Muscle of leg (tissue), 11 donors: ENCODE results near the gene IGF1R. TPM values are rescaled to one million over a fixed set of nuclear protein-coding genes. Genes with fewer than 3 reads are reported as not detected.

Experiments used
- DNase-seq: peaks from one replicate; pipeline ENCODE4 v3.0.0; 2013
- H3K27ac ChIP-seq: one replicate; pipeline ENCODE4 v1.5.1; 2013; ENCODE audit warnings: mild to moderate bottlenecking, low read length, control low read depth
- H3K27me3 ChIP-seq: one replicate; pipeline ENCODE4 v1.6.1; 2013; ENCODE audit warnings: low read length; ENCODE audit not compliant: control insufficient read depth, insufficient read depth
- H3K36me3 ChIP-seq: one replicate; pipeline ENCODE4 v1.6.1; 2013; ENCODE audit warnings: low read length; ENCODE audit not compliant: control insufficient read depth, insufficient read depth
- H3K4me1 ChIP-seq: one replicate; pipeline ENCODE4 v1.6.1; 2013; ENCODE audit warnings: low read length; ENCODE audit not compliant: control insufficient read depth, insufficient read depth
- H3K4me3 ChIP-seq: one replicate; pipeline ENCODE4 v1.5.1; 2013; ENCODE audit warnings: low read length, control low read depth
- H3K9me3 ChIP-seq: replicated peaks from 2 replicates; pipeline ENCODE4 v1.6.1; 2013; ENCODE audit warnings: low read depth, low read length; ENCODE audit not compliant: control insufficient read depth
- WGBS: methylation state at CpG from one replicate; pipeline ENCODE4 v1.1.5; 2013; ENCODE audit warnings: missing lambda C conversion rate; ENCODE audit not compliant: insufficient coverage; 5-methylcytosine and 5-hydroxymethylcytosine counted together
- polyA plus RNA-seq, 8 donors: library from polyadenylated mRNA; unstranded; fragments of 120-200 nt; gene quantifications; one replicate each; pipeline versions ENCODE4 v1.2.1 to v1.2.3, GENCODE V29; 2013; ENCODE audit warnings: inconsistent platforms in 1 of 8, low replicate concordance in 1 of 8; ENCODE audit not compliant: insufficient read length in 8 of 8, insufficient read depth in 1 of 8
- total RNA-seq: library from RNA; stranded (reverse); fragments of 120-200 nt; gene quantifications from one replicate; pipeline ENCODE4 v1.2.4, GENCODE V29; 2013

The IGF1R gene
- total and polyA plus RNA-seq, 9 donors: 13.0 to 19.7 (median 18.3) TPM

GRCh38 chr15:98733098-98733497, 84.8 kb downstream of the IGF1R start:
- no peaks in the 10 kb centered on the region for H3K27me3 ChIP-seq
- no peak overlapping the region for H3K27ac ChIP-seq
- no peaks in the 10 kb centered on the region for H3K9me3 ChIP-seq
- H3K4me1 ChIP-seq: peaks cover 28% of the 10 kb centered on the region
- WGBS: 91% methylated on average over 4 of the region's 5 CpGs
- no peaks in the 10 kb centered on the region for H3K36me3 ChIP-seq
- no peak overlapping the region for H3K4me3 ChIP-seq
- no peak for DNase-seq

- no peak overlapping the region for H3K27ac ChIP-seq
- no peaks in the 10 kb centered on the region for H3K27me3 ChIP-seq
- peaks cover 16% of the 10 kb centered on the region for H3K4me1 ChIP-seq
- no peak for DNase-seq
- WGBS: 73% methylated on average over 4 of the region's 8 CpGs
- no peaks in the 10 kb centered on the region for H3K36me3 ChIP-seq
- no peak overlapping the region for H3K4me3 ChIP-seq
- H3K9me3 ChIP-seq: no peaks in the 10 kb centered on the region
These were observed 86.3 kb downstream of the IGF1R start for GRCh38 chr15:98734466-98735199.

GRCh38 chr15:98735304-98735703, 87.0 kb downstream of the IGF1R start:
- WGBS: 83% methylated on average over 2 of the region's 4 CpGs
- no peak overlapping the region for H3K27ac ChIP-seq

GRCh38 chr15:98735895-98736617, 87.7 kb downstream of the IGF1R start:
- Histone ChIP-seq H3K9me3 (no peaks in the 10 kb centered on the region), H3K36me3 (no peaks in the 10 kb centered on the region), H3K4me1 (peaks cover 14% of the 10 kb centered on the region), H3K4me3 (no peak overlapping the region), H3K27ac (no peak overlapping the region), H3K27me3 (no peaks in the 10 kb centered on the region)
- WGBS: no CpG with 5 or more reads among the region's 4 CpGs
- no peak for DNase-seq

More at GRCh38 chr15:98735304-98735703, 87.0 kb downstream of the IGF1R start:
- Histone ChIP-seq H3K36me3 (no peaks in the 10 kb centered on the region), H3K4me3 (no peak overlapping the region), H3K4me1 (peaks cover 14% of the 10 kb centered on the region), H3K9me3 (no peaks in the 10 kb centered on the region), H3K27me3 (no peaks in the 10 kb centered on the region)
- DNase-seq: no peak

- no peaks in the 10 kb centered on the region for H3K36me3 ChIP-seq
- H3K27me3 ChIP-seq: no peaks in the 10 kb centered on the region
- peaks cover 6% of the 10 kb centered on the region for H3K4me1 ChIP-seq
These were observed 88.8 kb downstream of the IGF1R start for GRCh38 chr15:98737159-98737558.

GRCh38 chr15:98737721-98738120, 89.4 kb downstream of the IGF1R start:
- no peak overlapping the region for H3K4me3 ChIP-seq
- H3K9me3 ChIP-seq: no peaks in the 10 kb centered on the region
- H3K27ac ChIP-seq: no peak overlapping the region
- H3K4me1 ChIP-seq: peaks cover 4% of the 10 kb centered on the region
- DNase-seq: no peak
- no peaks in the 10 kb centered on the region for H3K27me3 ChIP-seq
- H3K36me3 ChIP-seq: no peaks in the 10 kb centered on the region
- WGBS: 53% methylated on average over 3 of the region's 7 CpGs

More at GRCh38 chr15:98737159-98737558, 88.8 kb downstream of the IGF1R start:
- no peak overlapping the region for H3K27ac ChIP-seq
- no peaks in the 10 kb centered on the region for H3K9me3 ChIP-seq
- no peak for DNase-seq
- no peak overlapping the region for H3K4me3 ChIP-seq
- 69% methylated on average over 3 of the region's 6 CpGs for WGBS

- no peak for DNase-seq
- no peaks in the 10 kb centered on the region for H3K27me3 ChIP-seq
- peaks cover 4% of the 10 kb centered on the region for H3K4me1 ChIP-seq
- no peak overlapping the region for H3K27ac ChIP-seq
- WGBS: 62% methylated on average over 5 of the region's 9 CpGs
- no peaks in the 10 kb centered on the region for H3K36me3 ChIP-seq
- H3K4me3 ChIP-seq: no peak overlapping the region
- H3K9me3 ChIP-seq: no peaks in the 10 kb centered on the region
These were observed 90.5 kb downstream of the IGF1R start for GRCh38 chr15:98738689-98739401.

GRCh38 chr15:98740295-98740694, 92.0 kb downstream of the IGF1R start:
- H3K9me3 ChIP-seq: no peaks in the 10 kb centered on the region
- peaks cover 10% of the 10 kb centered on the region for H3K4me1 ChIP-seq
- H3K27me3 ChIP-seq: no peaks in the 10 kb centered on the region
- no peak for DNase-seq
- H3K36me3 ChIP-seq: no peaks in the 10 kb centered on the region
- WGBS: no CpG with 5 or more reads among the region's 4 CpGs
- H3K27ac ChIP-seq: no peak overlapping the region
- no peak overlapping the region for H3K4me3 ChIP-seq

GRCh38 chr15:98740963-98741362, 92.6 kb downstream of the IGF1R start:
- Histone ChIP-seq H3K9me3 (no peaks in the 10 kb centered on the region), H3K27me3 (no peaks in the 10 kb centered on the region), H3K4me3 (no peak overlapping the region), H3K4me1 (peaks cover 10% of the 10 kb centered on the region), H3K36me3 (no peaks in the 10 kb centered on the region), H3K27ac (no peak overlapping the region)
- no CpG with 5 or more reads among the region's 4 CpGs for WGBS
- DNase-seq: no peak

- DNase-seq: no peak
- no CpG with 5 or more reads among the region's 6 CpGs for WGBS
- H3K4me1 ChIP-seq: peaks cover 7% of the 10 kb centered on the region
These were observed 94.8 kb downstream of the IGF1R start for GRCh38 chr15:98743177-98743576.

More at GRCh38 chr15:98743177-98743576, 94.8 kb downstream of the IGF1R start:
- Histone ChIP-seq H3K36me3 (no peaks in the 10 kb centered on the region), H3K27ac (no peak overlapping the region), H3K27me3 (no peaks in the 10 kb centered on the region), H3K9me3 (no peaks in the 10 kb centered on the region), H3K4me3 (no peak overlapping the region)
